ENCODE measurements around the gene OPA1.

OPA1 gene

DNA sequence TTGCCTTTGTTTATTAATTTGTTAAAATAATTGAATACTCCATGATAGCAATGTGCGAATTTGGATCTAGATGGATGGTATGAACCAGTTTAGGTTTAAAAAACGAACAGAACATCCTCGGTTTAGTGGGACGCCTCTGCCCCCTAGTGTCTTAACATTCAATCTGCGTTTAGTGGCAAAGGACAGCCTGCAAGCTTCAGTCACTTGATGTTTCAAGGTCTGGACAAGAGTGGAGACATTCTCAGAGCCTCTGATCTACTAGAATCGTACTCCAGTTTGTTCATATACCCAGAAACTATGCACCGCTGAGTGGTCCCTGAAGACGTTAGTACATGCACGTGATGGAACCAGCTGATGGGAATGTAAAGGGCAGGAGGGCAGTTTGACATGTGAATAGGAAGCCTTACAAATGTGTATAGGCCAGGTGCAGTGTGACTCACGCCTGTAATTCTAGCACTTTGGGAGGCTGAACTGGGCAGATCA, 20.5 kb upstream of the OPA1 start:
- Histone ChIP-seq H3K9ac (ENCODE audit: low read length) (no peak overlapping the region), H3K4me2 (ENCODE audit: low read depth, low read length) (no peak overlapping the region), H3K4me3 (ENCODE audit: low read length) (no peak overlapping the region), H3K79me2 (ENCODE audit: low read length) (no peaks in the 10 kb centered on the region), H3K27ac (ENCODE audit: low read length) (no peak overlapping the region), H4K20me1 (ENCODE audit: insufficient read depth, low read length) (no peaks in the 10 kb centered on the region), H3K27me3 (replicated peaks; ENCODE audit: insufficient read depth, low read length) (no peaks in the 10 kb centered on the region), H3K9me3 (replicated peaks; ENCODE audit: insufficient read depth, low read length) (no peaks in the 10 kb centered on the region), H2AFZ (ENCODE audit: low read length) (no peak overlapping the region), H3K4me1 (ENCODE audit: low read length) (no peaks in the 10 kb centered on the region), H3K36me3 (replicated peaks; ENCODE audit: insufficient read depth, low read length) (no peaks in the 10 kb centered on the region), H3F3A (ENCODE audit: insufficient read depth, low read length) (no peaks in the 10 kb centered on the region), H3K9me2 (replicated peaks; ENCODE audit: insufficient read depth, low read length) (no peaks in the 10 kb centered on the region)
- peak; percentile 78 for DNase-seq
- no peak for TF ChIP-seq EZH2 (optimal IDR thresholded peaks at IDR 0.05; ENCODE audit: low read depth, low read length)
- TF ChIP-seq EZH2phosphoT487 (IDR thresholded peaks at IDR 0.05; ENCODE audit: low read length): no peak
- TF ChIP-seq, protein P1, sequence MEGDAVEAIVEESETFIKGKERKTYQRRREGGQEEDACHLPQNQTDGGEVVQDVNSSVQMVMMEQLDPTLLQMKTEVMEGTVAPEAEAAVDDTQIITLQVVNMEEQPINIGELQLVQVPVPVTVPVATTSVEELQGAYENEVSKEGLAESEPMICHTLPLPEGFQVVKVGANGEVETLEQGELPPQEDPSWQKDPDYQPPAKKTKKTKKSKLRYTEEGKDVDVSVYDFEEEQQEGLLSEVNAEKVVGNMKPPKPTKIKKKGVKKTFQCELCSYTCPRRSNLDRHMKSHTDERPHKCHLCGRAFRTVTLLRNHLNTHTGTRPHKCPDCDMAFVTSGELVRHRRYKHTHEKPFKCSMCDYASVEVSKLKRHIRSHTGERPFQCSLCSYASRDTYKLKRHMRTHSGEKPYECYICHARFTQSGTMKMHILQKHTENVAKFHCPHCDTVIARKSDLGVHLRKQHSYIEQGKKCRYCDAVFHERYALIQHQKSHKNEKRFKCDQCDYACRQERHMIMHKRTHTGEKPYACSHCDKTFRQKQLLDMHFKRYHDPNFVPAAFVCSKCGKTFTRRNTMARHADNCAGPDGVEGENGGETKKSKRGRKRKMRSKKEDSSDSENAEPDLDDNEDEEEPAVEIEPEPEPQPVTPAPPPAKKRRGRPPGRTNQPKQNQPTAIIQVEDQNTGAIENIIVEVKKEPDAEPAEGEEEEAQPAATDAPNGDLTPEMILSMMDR (IDR thresholded peaks at IDR 0.05; ENCODE audit: low read length): peak; percentile 96

DNA sequence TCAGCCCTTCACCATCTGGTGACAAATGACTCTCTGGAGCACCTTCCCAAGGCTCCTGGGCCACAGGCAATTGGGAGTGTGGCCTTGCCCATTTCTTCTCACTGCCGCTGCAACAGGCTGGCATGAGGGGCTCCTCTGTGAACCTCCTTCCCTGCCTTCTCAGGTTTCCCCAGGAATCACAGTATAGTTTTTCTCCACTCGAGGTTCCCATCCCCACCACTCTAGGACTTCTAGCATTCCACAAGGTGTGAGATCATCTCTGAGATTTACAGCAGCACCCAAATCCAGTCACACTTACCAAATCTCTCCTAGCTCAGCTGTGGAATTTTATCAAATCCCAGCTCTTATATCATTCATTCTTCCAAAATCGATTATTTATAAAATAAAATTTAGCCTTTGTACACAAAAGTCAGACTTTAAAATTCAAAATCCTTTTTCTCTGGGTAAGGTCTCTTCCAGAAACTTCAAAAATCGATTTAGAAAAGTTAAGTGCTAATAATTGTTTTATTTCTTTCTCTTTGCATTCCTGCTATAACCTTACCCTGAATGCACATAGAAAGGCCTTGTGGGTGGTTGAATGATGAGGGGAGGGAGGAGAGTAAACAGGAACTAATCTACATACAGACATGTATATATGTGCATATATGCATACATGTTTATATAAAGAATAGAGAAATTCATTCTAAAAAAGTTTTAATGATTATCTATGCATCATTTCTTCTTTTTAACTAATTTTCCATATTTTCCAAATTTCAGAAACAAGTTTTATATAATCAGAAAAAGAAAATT, 19.4 kb upstream of the OPA1 start:
- H4K20me1 ChIP-seq (ENCODE audit: insufficient read depth, low read length): no peaks in the 10 kb centered on the region
- no peak overlapping the region for H3K4me2 ChIP-seq (ENCODE audit: low read depth, low read length)
- no peak overlapping the region for H3K4me3 ChIP-seq (ENCODE audit: low read length)
- no peak overlapping the region for H3K27ac ChIP-seq (ENCODE audit: low read length)
- H3K4me1 ChIP-seq (ENCODE audit: low read length): no peaks in the 10 kb centered on the region
- H3K36me3 ChIP-seq (replicated peaks; ENCODE audit: insufficient read depth, low read length): no peaks in the 10 kb centered on the region
- H3K9ac ChIP-seq (ENCODE audit: low read length): no peak overlapping the region
- no peak for DNase-seq
- H3K9me2 ChIP-seq (replicated peaks; ENCODE audit: insufficient read depth, low read length): no peaks in the 10 kb centered on the region
- H3F3A ChIP-seq (ENCODE audit: insufficient read depth, low read length): no peaks in the 10 kb centered on the region
- no peaks in the 10 kb centered on the region for H3K9me3 ChIP-seq (replicated peaks; ENCODE audit: insufficient read depth, low read length)
- H3K79me2 ChIP-seq (ENCODE audit: low read length): no peaks in the 10 kb centered on the region
- TF ChIP-seq EZH2 (optimal IDR thresholded peaks at IDR 0.05; ENCODE audit: low read depth, low read length) (no peak), EZH2phosphoT487 (IDR thresholded peaks at IDR 0.05; ENCODE audit: low read length) (no peak)
- TF ChIP-seq, protein P1 (IDR thresholded peaks at IDR 0.05; ENCODE audit: low read length): no peak
- no peaks in the 10 kb centered on the region for H3K27me3 ChIP-seq (replicated peaks; ENCODE audit: insufficient read depth, low read length)
- no peak overlapping the region for H2AFZ ChIP-seq (ENCODE audit: low read length)

DNA sequence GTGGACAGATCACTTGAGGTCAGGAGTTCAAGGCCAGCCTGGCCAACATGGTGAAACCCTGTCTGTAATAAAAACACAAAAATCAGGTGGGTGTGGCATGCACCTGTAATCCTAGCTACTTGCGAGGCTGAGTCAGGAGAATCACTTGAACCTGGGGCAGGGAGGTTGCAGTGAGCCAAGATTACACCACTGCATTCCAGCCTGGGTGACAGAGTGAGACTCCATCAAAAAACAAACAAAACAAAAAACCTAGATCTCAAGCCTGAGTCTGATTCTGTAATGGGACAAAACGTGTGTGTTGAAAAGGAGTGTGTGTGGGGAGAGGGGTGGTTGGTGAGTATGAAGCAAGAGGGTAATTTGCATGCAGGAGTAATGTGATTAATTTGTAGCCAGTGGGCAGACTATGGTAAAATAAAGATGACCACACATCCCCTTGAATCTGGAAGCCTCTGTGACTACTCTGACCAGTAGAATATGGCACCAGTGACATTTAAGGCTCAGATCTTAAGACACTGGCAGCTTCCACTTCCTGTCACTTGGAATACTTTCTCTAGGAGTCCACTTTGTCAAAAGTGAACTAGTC, 18.4 kb upstream of the OPA1 start:
- no peaks in the 10 kb centered on the region for H3K36me3 ChIP-seq (replicated peaks; ENCODE audit: insufficient read depth, low read length)
- no peaks in the 10 kb centered on the region for H3F3A ChIP-seq (ENCODE audit: insufficient read depth, low read length)
- no peaks in the 10 kb centered on the region for H3K9me2 ChIP-seq (replicated peaks; ENCODE audit: insufficient read depth, low read length)
- no peak overlapping the region for H3K9ac ChIP-seq (ENCODE audit: low read length)
- no peak for DNase-seq
- H3K27ac ChIP-seq (ENCODE audit: low read length): no peak overlapping the region
- H2AFZ ChIP-seq (ENCODE audit: low read length): no peak overlapping the region
- H3K4me3 ChIP-seq (ENCODE audit: low read length): no peak overlapping the region
- H3K9me3 ChIP-seq (replicated peaks; ENCODE audit: insufficient read depth, low read length): no peaks in the 10 kb centered on the region
- no peak for TF ChIP-seq EZH2phosphoT487 (IDR thresholded peaks at IDR 0.05; ENCODE audit: low read length)
- TF ChIP-seq, protein P1 (IDR thresholded peaks at IDR 0.05; ENCODE audit: low read length): no peak
- no peak for TF ChIP-seq EZH2 (optimal IDR thresholded peaks at IDR 0.05; ENCODE audit: low read depth, low read length)
- no peaks in the 10 kb centered on the region for H3K79me2 ChIP-seq (ENCODE audit: low read length)
- H4K20me1 ChIP-seq (ENCODE audit: insufficient read depth, low read length): no peaks in the 10 kb centered on the region
- H3K4me1 ChIP-seq (ENCODE audit: low read length): no peaks in the 10 kb centered on the region
- H3K4me2 ChIP-seq (ENCODE audit: low read depth, low read length): no peak overlapping the region
- H3K27me3 ChIP-seq (replicated peaks; ENCODE audit: insufficient read depth, low read length): no peaks in the 10 kb centered on the region
